Hepatocyte (in vitro differentiated cells): Measurements from ENCODE around the gene FOXL1. TPM values are rescaled to one million over a fixed set of nuclear protein-coding genes. Genes with fewer than 3 reads are reported as not detected.

Source experiments
- DNase-seq: peaks from one replicate; pipeline ENCODE4 v3.0.0-alpha.2; 2016; ENCODE audit warnings: low spot score
- H2AFZ ChIP-seq: fragments of 200-600 bp; sonication (generic); 2 replicates; pipeline ENCODE4 v1.6.0; 2016; ENCODE audit warnings: antibody characterized with exemption, mild to moderate bottlenecking
- H3K27ac ChIP-seq: fragments of 200-600 bp; sonication (generic); 2 replicates; pipeline ENCODE4 v1.5.1; 2016; ENCODE audit warnings: mild to moderate bottlenecking
- H3K27me3 ChIP-seq: fragments of 200-600 bp; sonication (generic); 2 replicates; pipeline ENCODE4 v1.6.1; 2016
- H3K36me3 ChIP-seq: fragments of 200-600 bp; sonication (generic); replicated peaks from 2 replicates; pipeline ENCODE4 v1.5.1; 2016; ENCODE audit warnings: low read depth; ENCODE audit not compliant: insufficient read depth
- H3K4me1 ChIP-seq: fragments of 200-600 bp; sonication (generic); 2 replicates; pipeline ENCODE4 v1.5.1; 2016; ENCODE audit warnings: mild to moderate bottlenecking, moderate library complexity; ENCODE audit not compliant: insufficient read depth
- H3K4me2 ChIP-seq: fragments of 200-600 bp; sonication (generic); 2 replicates; pipeline ENCODE4 v1.6.0; 2016
- H3K4me3 ChIP-seq: fragments of 200-600 bp; sonication (generic); 2 replicates; pipeline ENCODE4 v1.5.1; 2016; ENCODE audit warnings: mild to moderate bottlenecking
- H3K79me2 ChIP-seq: fragments of 200-600 bp; sonication (generic); 2 replicates; pipeline ENCODE4 v1.6.0; 2017; ENCODE audit warnings: mild to moderate bottlenecking
- H3K9me2 ChIP-seq: fragments of 200-600 bp; sonication (generic); replicated peaks from 2 replicates; pipeline ENCODE4 v1.6.0; 2017; ENCODE audit warnings: mild to moderate bottlenecking; ENCODE audit not compliant: insufficient read depth
- H3K9me3 ChIP-seq: fragments of 200-600 bp; sonication (generic); 2 replicates; pipeline ENCODE4 v1.5.1; 2016; ENCODE audit warnings: low read depth, mild to moderate bottlenecking
- H4K20me1 ChIP-seq: fragments of 200-600 bp; sonication (generic); 2 replicates; pipeline ENCODE4 v1.6.0; 2016; ENCODE audit warnings: mild to moderate bottlenecking; ENCODE audit not compliant: insufficient read depth, poor library complexity, severe bottlenecking
- EZH2 ChIP-seq: fragments of 200-600 bp; sonication (generic); IDR thresholded peaks from 2 replicates; pipeline ENCODE4 v1.6.1; 2016; ENCODE audit warnings: antibody characterized with exemption, mild to moderate bottlenecking, borderline replicate concordance
- EZH2phosphoT487 ChIP-seq: fragments of 200-600 bp; sonication (generic); IDR thresholded peaks from one replicate; pipeline ENCODE4 v1.6.1; 2018; ENCODE audit warnings: antibody characterized with exemption, mild to moderate bottlenecking, low read depth, moderate library complexity; ENCODE audit not compliant: unreplicated experiment, severe bottlenecking
- whole genome bisulfite sequencing: methylation state at CpG from one replicate; pipeline ENCODE4 v1.1.6; 2016; ENCODE audit warnings: low lambda C conversion rate; ENCODE audit errors: missing lambda C conversion rate; 5-methylcytosine and 5-hydroxymethylcytosine counted together
- polyA plus RNA-seq: library from polyadenylated mRNA; unstranded; fragments of >200 nt; fragmentation: Nextera tagmentation; extraction: Ambion mirVana; gene quantifications from 2 replicates; pipeline ENCODE4 v1.2.1, GENCODE V29; 2016
- total RNA-seq: library from RNA; depleted of rRNA; stranded (reverse); fragments of >200 nt; gene quantifications from 2 replicates; pipeline ENCODE4 v1.2.3, GENCODE V29; 2014
- TF ChIP-seq, protein P1 (sequence below): fragments of 200-600 bp; sonication (generic); IDR thresholded peaks from 2 replicates; pipeline ENCODE4 v1.5.1; 2016; ENCODE audit warnings: antibody characterized with exemption, mild to moderate bottlenecking; ENCODE audit not compliant: poor library complexity

Gene FOXL1
- total RNA-seq (2.0 and 3.1 TPM in 2 replicates), polyA plus RNA-seq (0.51 and 1.3 TPM in 2 replicates)

DNA sequence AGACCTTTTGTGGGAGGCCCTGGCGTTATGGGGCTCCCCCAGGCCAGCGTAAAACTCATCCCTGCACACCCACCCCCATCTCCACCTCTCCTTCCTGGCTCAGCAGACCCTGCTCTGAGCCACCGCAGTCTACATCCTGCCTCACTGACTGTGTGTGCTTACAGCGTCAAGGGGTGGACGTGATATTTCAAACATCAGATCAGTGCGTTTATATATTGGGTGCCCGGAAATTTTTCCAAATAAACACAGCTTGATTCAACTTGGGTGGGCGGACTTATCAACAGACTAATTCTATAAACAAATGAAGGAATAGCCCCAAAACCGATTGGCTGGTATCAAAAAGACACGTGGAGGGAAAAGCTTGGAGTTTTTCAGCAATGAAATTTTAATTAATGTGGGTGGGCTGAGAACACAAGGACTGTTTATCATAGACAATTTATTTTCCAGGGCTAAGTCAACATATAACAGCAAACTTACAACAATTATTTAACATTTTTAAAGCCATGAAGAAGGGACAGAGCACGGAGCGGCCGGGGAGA lies at the start of gene FOXL1:
Gene FOXL1 (plus strand): TSS at position 489 of the 539 bp plus-strand sequence. CDS start 175 bp downstream, outside the sequence.
- Histone ChIP-seq H4K20me1 (no peaks in the 10 kb centered on the region), H3K4me3 (peak within 1 kb of the TSS; percentile 8), H3K4me1 (peaks cover 22% of the 10 kb centered on the region), H3K36me3 (no peaks in the 10 kb centered on the region), H3K79me2 (no peaks in the 10 kb centered on the region), H3K27ac (peak within 1 kb of the TSS; percentile 85), H2AFZ (peak within 1 kb of the TSS; percentile 43), H3K9me3 (no peaks in the 10 kb centered on the region), H3K9me2 (no peaks in the 10 kb centered on the region), H3K4me2 (peak within 1 kb of the TSS; percentile 97), H3K27me3 (peaks cover 92% of the 10 kb centered on the region)
- DNase-seq, result peak; percentile 48
- 11% methylated on average over 13 of the region's 13 CpGs for WGBS
- TF ChIP-seq, protein P1, sequence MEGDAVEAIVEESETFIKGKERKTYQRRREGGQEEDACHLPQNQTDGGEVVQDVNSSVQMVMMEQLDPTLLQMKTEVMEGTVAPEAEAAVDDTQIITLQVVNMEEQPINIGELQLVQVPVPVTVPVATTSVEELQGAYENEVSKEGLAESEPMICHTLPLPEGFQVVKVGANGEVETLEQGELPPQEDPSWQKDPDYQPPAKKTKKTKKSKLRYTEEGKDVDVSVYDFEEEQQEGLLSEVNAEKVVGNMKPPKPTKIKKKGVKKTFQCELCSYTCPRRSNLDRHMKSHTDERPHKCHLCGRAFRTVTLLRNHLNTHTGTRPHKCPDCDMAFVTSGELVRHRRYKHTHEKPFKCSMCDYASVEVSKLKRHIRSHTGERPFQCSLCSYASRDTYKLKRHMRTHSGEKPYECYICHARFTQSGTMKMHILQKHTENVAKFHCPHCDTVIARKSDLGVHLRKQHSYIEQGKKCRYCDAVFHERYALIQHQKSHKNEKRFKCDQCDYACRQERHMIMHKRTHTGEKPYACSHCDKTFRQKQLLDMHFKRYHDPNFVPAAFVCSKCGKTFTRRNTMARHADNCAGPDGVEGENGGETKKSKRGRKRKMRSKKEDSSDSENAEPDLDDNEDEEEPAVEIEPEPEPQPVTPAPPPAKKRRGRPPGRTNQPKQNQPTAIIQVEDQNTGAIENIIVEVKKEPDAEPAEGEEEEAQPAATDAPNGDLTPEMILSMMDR, result no peak
- TF ChIP-seq EZH2, result no peak
- TF ChIP-seq EZH2phosphoT487, result peak; percentile 83

DNA sequence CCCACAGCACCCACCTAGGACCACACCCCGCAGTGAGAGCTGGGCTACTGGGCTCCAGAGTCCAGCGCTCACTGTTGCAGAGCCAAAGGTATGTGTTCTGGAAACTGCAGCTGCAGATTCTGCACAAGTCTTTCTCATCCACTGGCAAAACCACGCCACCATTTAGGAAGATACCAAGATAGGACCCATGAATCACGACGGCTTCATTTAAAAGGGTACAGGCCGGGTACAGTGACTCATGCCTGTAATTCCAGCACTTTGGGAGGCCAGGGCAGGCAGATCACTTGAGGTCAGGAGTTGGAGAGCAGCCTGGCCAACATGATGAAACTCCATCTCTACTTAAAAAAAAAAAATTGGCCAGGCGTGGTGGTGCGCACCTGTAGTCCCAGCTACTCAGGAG lies 49.2 kb upstream of the FOXL1 start:
- no peaks in the 10 kb centered on the region for H4K20me1 ChIP-seq
- H3K9me2 ChIP-seq, result no peaks in the 10 kb centered on the region
- no peaks in the 10 kb centered on the region for H3K79me2 ChIP-seq
- no peaks in the 10 kb centered on the region for H3K9me3 ChIP-seq
- H3K4me1 ChIP-seq, result no peaks in the 10 kb centered on the region
- WGBS, result 80% methylated on average over 7 of the region's 8 CpGs
- H3K27ac ChIP-seq, result no peak overlapping the region
- no peak overlapping the region for H2AFZ ChIP-seq
- no peaks in the 10 kb centered on the region for H3K36me3 ChIP-seq
- H3K27me3 ChIP-seq, result no peaks in the 10 kb centered on the region
- H3K4me3 ChIP-seq, result no peak overlapping the region
- TF ChIP-seq, protein P1, result no peak
- TF ChIP-seq EZH2 (no peak), EZH2phosphoT487 (no peak)
- DNase-seq, result no peak
- no peak overlapping the region for H3K4me2 ChIP-seq

DNA sequence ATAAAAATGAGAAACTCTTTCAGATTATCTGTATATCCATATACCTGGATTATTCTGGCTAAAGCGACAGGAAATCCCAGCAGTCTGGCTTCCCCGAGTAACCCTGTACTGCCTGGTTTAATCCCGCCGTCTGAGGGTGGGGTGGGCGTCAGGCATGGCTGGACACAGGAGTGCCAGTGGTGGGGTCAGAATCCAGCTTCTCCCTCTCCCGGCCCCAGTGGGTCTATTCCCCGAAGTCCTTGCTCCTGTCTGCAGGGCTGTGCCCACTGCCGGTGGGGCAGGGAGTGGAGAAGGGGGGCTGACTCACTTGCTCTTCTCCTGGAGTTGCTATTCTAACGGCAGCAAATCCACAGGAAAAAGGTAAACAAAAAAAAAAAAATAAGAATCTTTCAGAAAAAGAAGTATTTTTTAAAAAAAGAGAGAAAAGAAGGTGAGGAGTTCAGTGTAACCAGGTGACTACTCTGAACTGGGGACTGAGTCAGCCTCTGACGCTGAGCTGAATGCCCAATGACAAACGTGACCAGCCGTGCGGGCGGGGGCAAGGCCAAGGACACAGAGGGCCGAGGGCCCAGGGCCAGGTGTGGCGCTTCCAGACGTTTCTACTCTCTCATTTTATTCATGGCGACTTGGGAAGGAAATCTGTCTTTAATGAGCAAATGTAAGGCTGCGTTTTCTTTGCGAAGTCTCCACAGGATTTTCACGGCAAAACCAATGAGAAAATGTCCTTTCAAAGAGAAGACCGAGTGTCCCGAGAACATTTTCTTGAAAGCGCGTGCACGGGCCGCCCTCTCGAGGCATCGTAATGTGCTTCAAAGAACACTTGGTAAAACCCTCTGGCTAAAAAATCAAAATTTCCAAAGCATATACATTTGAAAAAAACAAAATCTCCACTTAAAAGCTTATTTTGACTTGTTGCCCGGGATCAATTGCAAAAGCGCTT lies 47.8 kb upstream of the FOXL1 start:
- no peaks in the 10 kb centered on the region for H3K9me2 ChIP-seq
- H3K4me3 ChIP-seq, result no peak overlapping the region
- H3K27ac ChIP-seq, result no peak overlapping the region
- no peaks in the 10 kb centered on the region for H3K79me2 ChIP-seq
- H3K36me3 ChIP-seq, result no peaks in the 10 kb centered on the region
- no peak overlapping the region for H3K4me2 ChIP-seq
- no peaks in the 10 kb centered on the region for H3K9me3 ChIP-seq
- H3K27me3 ChIP-seq, result no peaks in the 10 kb centered on the region
- TF ChIP-seq EZH2phosphoT487, result no peak
- TF ChIP-seq EZH2, result no peak
- TF ChIP-seq, protein P1, result no peak
- WGBS, result 90% methylated on average over 31 of the region's 31 CpGs
- H3K4me1 ChIP-seq, result no peaks in the 10 kb centered on the region
- H4K20me1 ChIP-seq, result no peaks in the 10 kb centered on the region
- no peak for DNase-seq
- no peak overlapping the region for H2AFZ ChIP-seq
